OCI-LY7 (cell line): ENCODE measurements around the gene CELF6.

Experiments used
- EZH2phosphoT487 ChIP-seq: fragments of 200-600 bp; sonication (generic); IDR thresholded peaks from 2 replicates; pipeline ENCODE4 v1.6.1; 2018; ENCODE audit warnings: low read depth, borderline replicate concordance, mild to moderate bottlenecking, mixed run types, antibody characterized with exemption, low read length, moderate library complexity, mixed read lengths
- TF ChIP-seq, protein P1 (sequence below): fragments of 200-600 bp; sonication (generic); conservative IDR thresholded peaks from 2 replicates; pipeline ENCODE4 v1.5.1; 2014; ENCODE audit warnings: mild to moderate bottlenecking, antibody characterized with exemption, low read length, moderate library complexity, mixed read lengths

DNA sequence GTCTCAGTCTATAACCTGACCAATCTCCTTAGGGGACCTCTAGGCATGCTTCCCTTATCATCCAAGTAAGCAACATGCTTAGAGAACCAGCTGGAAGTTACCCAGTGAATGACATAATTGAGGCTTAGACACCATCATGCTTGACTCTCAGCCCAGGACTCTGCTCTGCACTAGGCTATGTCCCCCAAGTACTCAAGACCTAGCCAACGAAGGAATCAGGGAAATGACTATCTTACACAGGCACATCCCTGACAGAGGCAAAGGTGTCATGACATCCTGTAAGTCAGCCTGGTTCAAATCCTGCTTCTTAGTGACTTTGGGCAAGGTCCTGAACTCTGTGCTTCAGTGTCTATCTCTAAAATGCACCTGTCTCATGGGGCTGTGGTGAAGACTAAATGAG lies 24.6 kb upstream of the CELF6 start:
- TF ChIP-seq, protein P1, sequence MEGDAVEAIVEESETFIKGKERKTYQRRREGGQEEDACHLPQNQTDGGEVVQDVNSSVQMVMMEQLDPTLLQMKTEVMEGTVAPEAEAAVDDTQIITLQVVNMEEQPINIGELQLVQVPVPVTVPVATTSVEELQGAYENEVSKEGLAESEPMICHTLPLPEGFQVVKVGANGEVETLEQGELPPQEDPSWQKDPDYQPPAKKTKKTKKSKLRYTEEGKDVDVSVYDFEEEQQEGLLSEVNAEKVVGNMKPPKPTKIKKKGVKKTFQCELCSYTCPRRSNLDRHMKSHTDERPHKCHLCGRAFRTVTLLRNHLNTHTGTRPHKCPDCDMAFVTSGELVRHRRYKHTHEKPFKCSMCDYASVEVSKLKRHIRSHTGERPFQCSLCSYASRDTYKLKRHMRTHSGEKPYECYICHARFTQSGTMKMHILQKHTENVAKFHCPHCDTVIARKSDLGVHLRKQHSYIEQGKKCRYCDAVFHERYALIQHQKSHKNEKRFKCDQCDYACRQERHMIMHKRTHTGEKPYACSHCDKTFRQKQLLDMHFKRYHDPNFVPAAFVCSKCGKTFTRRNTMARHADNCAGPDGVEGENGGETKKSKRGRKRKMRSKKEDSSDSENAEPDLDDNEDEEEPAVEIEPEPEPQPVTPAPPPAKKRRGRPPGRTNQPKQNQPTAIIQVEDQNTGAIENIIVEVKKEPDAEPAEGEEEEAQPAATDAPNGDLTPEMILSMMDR = no peak
- TF ChIP-seq EZH2phosphoT487 = no peak
